ENCODE results near the gene TCEAL1.
"Not testable (repeated sequence)": the region's sequence is repeated elsewhere in the genome, so short reads cannot be mapped to it uniquely, and the experiment has no call there.

TCEAL1 gene

GRCh38 chrX:103635436-103635835 is 6.7 kb downstream of the TCEAL1 start:
- no peak for DNase-seq (ENCODE audit: low spot score)

- DNase-seq (ENCODE audit: low spot score): no peak
Measured at GRCh38 chrX:103637604-103638338, 9.0 kb downstream of the TCEAL1 start.

- not testable (repeated sequence) for DNase-seq (ENCODE audit: low spot score)
Measured at GRCh38 chrX:103638479-103639346, 9.9 kb downstream of the TCEAL1 start.

GRCh38 chrX:103640401-103641155 is 11.8 kb downstream of the TCEAL1 start:
- no peak for DNase-seq (ENCODE audit: low spot score)

- DNase-seq (ENCODE audit: low spot score): no peak
Measured at GRCh38 chrX:103644125-103644524, 15.3 kb downstream of the TCEAL1 start.

GRCh38 chrX:103647630-103648029 is 18.9 kb downstream of the TCEAL1 start:
- no peak for DNase-seq (ENCODE audit: low spot score)

GRCh38 chrX:103651151-103651773 is 22.5 kb downstream of the TCEAL1 start:
- no peak for DNase-seq (ENCODE audit: low spot score)

- DNase-seq (ENCODE audit: low spot score): not testable (repeated sequence)
Measured at GRCh38 chrX:103655230-103656000, 26.6 kb downstream of the TCEAL1 start.

GRCh38 chrX:103656617-103657016 is 27.8 kb downstream of the TCEAL1 start:
- DNase-seq (ENCODE audit: low spot score): no peak

GRCh38 chrX:103657066-103657465 is 28.3 kb downstream of the TCEAL1 start:
- not testable (repeated sequence) for DNase-seq (ENCODE audit: low spot score)

GRCh38 chrX:103658681-103659433 is 30.1 kb downstream of the TCEAL1 start:
- no peak for DNase-seq (ENCODE audit: low spot score)

GRCh38 chrX:103659460-103659859 is 30.7 kb downstream of the TCEAL1 start:
- not testable (repeated sequence) for DNase-seq (ENCODE audit: low spot score)

GRCh38 chrX:103663981-103664762 is 35.4 kb downstream of the TCEAL1 start:
- no peak for DNase-seq (ENCODE audit: low spot score)

- DNase-seq (ENCODE audit: low spot score): no peak
Measured at GRCh38 chrX:103666202-103667107, 37.7 kb downstream of the TCEAL1 start.

GRCh38 chrX:103669745-103670144 is 41.0 kb downstream of the TCEAL1 start:
- DNase-seq (ENCODE audit: low spot score): no peak

GRCh38 chrX:103674531-103675454 is 46.0 kb downstream of the TCEAL1 start:
- DNase-seq (ENCODE audit: low spot score): no peak
